ENCODE results near the gene ABCB6. TPM values are rescaled to one million over a fixed set of nuclear protein-coding genes. Genes with fewer than 3 reads are reported as not detected.
A peak's percentile ranks its signal among the peaks of the same experiment; 100 is the strongest.

Gene ABCB6
- total and polyA plus RNA-seq, 2 experiments from 2014 or later, result 37.7 to 59.5 TPM

DNA sequence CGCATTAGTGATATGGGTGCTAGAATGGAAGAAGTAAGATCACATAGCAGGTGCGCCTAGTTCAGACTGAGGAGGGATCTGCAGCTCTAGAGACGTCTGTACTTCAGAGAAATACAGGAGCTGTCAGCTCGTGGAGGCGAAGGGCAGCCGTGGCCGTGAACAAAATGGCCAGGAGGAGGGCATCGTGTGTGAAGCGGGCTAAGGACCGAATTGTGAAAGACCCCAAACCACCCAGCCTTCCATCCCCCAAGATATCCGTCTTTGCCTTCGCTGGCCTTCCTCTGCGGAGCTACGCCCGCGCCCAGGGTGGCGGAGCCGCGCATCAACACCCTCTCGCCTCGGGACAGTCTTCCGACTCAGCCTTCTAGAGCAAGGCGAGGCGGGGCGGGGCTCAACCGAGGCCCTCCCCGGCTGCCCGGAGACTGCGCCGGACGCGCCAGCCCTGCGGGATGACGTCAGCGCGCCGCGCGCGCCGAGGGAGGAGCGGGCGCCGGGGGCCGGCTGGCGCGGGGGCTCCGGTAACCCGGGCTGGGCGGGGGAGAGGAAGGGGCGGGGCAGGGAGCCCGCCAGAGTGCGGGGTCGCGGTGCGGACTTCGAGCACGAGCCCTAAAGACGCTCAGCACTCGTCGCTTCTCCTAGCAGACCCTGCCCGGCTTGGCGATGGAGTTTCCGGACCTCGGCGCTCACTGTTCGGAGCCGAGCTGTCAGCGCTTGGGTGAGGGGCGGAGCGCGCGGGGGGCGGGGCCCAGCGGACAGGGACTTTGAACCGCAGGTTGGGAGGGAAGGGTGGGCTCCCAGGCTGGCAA lies 12.2 kb downstream of the ABCB6 start, which contains the start of gene ZFAND2B:
Gene ZFAND2B, plus strand, starts transcription at position 455 of the 806 bp plus-strand sequence. Its CDS starts 206 bp downstream, at position 661.
- Histone ChIP-seq H3K9me2 (replicated peaks; ENCODE audit: insufficient read depth) (no peaks in the 10 kb centered on the region), H3K36me3 (replicated peaks; ENCODE audit: insufficient read depth, low read depth) (no peaks in the 10 kb centered on the region), H3K79me2 (peaks cover 6% of the 10 kb centered on the region), H3K27me3 (no peaks in the 10 kb centered on the region), H2AFZ (peak within 1 kb of the TSS; percentile 92), H3K4me2 (peak within 1 kb of the TSS; percentile 82), H3K27ac (peak within 1 kb of the TSS; percentile 98), H3K4me3 (peak within 1 kb of the TSS; percentile 69), H3K4me1 (ENCODE audit: insufficient read depth) (peaks cover 20% of the 10 kb centered on the region), H4K20me1 (ENCODE audit: insufficient read depth, poor library complexity, severe bottlenecking) (peaks cover 3% of the 10 kb centered on the region), H3K9me3 (ENCODE audit: low read depth) (no peaks in the 10 kb centered on the region)
- DNase-seq (ENCODE audit: low spot score), result peak; percentile 99
- TF ChIP-seq, protein P1, sequence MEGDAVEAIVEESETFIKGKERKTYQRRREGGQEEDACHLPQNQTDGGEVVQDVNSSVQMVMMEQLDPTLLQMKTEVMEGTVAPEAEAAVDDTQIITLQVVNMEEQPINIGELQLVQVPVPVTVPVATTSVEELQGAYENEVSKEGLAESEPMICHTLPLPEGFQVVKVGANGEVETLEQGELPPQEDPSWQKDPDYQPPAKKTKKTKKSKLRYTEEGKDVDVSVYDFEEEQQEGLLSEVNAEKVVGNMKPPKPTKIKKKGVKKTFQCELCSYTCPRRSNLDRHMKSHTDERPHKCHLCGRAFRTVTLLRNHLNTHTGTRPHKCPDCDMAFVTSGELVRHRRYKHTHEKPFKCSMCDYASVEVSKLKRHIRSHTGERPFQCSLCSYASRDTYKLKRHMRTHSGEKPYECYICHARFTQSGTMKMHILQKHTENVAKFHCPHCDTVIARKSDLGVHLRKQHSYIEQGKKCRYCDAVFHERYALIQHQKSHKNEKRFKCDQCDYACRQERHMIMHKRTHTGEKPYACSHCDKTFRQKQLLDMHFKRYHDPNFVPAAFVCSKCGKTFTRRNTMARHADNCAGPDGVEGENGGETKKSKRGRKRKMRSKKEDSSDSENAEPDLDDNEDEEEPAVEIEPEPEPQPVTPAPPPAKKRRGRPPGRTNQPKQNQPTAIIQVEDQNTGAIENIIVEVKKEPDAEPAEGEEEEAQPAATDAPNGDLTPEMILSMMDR (IDR thresholded peaks at IDR 0.05; ENCODE audit: poor library complexity), result peak; percentile 7
- TF ChIP-seq EZH2 (IDR thresholded peaks at IDR 0.05; ENCODE audit: borderline replicate concordance), result no peak
- WGBS (ENCODE audit: low lambda C conversion rate, missing lambda C conversion rate), result under 1% methylated on average over 39 of the region's 76 CpGs

DNA sequence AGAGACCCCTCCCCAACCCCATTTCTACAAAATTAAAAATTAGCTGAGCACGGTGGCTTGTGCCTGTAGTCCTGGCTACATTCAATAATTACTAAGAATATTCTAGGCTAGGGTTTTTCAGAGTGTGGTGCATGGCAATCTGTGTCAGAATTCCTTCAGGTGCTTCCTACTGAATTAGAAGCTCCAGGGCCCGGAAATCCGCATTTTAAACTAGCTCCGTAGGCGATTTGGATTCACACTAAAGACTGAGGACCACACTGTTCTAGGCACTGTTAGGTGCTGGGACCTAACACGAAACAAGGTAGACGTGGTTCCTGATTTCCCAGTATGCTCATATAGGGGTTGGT lies 12.8 kb downstream of the ABCB6 start:
- TF ChIP-seq, protein P1 (IDR thresholded peaks at IDR 0.05; ENCODE audit: poor library complexity), result no peak
- TF ChIP-seq EZH2phosphoT487 (IDR thresholded peaks at IDR 0.05; ENCODE audit: low read depth, severe bottlenecking, unreplicated experiment) (no peak), EZH2 (IDR thresholded peaks at IDR 0.05; ENCODE audit: borderline replicate concordance) (no peak)
- H3K27ac ChIP-seq, result peak overlapping the region; percentile 98
- H3K27me3 ChIP-seq, result no peaks in the 10 kb centered on the region
- H3K4me3 ChIP-seq, result peak overlapping the region; percentile 60
- peaks cover 3% of the 10 kb centered on the region for H4K20me1 ChIP-seq (ENCODE audit: insufficient read depth, poor library complexity, severe bottlenecking)
- peaks cover 20% of the 10 kb centered on the region for H3K4me1 ChIP-seq (ENCODE audit: insufficient read depth)
- peak overlapping the region; percentile 82 for H3K4me2 ChIP-seq
- H3K36me3 ChIP-seq (replicated peaks; ENCODE audit: insufficient read depth, low read depth), result no peaks in the 10 kb centered on the region
- WGBS (ENCODE audit: low lambda C conversion rate, missing lambda C conversion rate), result 28% methylated on average over 7 of the region's 7 CpGs
- H3K9me2 ChIP-seq (replicated peaks; ENCODE audit: insufficient read depth), result no peaks in the 10 kb centered on the region
- peak overlapping the region; percentile 92 for H2AFZ ChIP-seq
- H3K79me2 ChIP-seq, result peaks cover 6% of the 10 kb centered on the region
- no peak for DNase-seq (ENCODE audit: low spot score)
- no peaks in the 10 kb centered on the region for H3K9me3 ChIP-seq (ENCODE audit: low read depth)

DNA sequence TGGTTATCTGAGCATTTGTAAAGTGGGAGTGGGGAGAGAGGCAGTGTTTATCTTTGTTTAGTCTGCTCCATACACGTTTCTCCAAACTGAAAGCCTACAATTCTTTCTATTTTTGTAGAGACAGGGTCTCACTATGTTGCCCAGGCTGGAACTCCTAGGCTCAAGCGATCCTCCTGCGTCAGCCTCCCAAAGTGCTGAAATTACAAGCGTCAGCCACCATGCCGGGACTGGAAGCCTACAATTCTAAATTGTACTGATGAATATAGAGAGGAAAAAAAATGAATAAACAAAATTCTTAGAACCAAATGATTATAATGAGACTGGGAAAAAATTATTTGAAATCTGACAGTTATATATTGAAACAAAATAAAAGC lies 13.6 kb downstream of the ABCB6 start:
- H3K79me2 ChIP-seq, result peaks cover 6% of the 10 kb centered on the region
- H3K4me1 ChIP-seq (ENCODE audit: insufficient read depth), result peaks cover 20% of the 10 kb centered on the region
- peaks cover 3% of the 10 kb centered on the region for H4K20me1 ChIP-seq (ENCODE audit: insufficient read depth, poor library complexity, severe bottlenecking)
- H3K9me2 ChIP-seq (replicated peaks; ENCODE audit: insufficient read depth), result no peaks in the 10 kb centered on the region
- no peak for DNase-seq (ENCODE audit: low spot score)
- H3K4me3 ChIP-seq, result no peak overlapping the region
- TF ChIP-seq EZH2 (IDR thresholded peaks at IDR 0.05; ENCODE audit: borderline replicate concordance) (no peak), EZH2phosphoT487 (IDR thresholded peaks at IDR 0.05; ENCODE audit: low read depth, severe bottlenecking, unreplicated experiment) (no peak)
- TF ChIP-seq, protein P1 (IDR thresholded peaks at IDR 0.05; ENCODE audit: poor library complexity), result no peak
- H3K36me3 ChIP-seq (replicated peaks; ENCODE audit: insufficient read depth, low read depth), result no peaks in the 10 kb centered on the region
- H3K9me3 ChIP-seq (ENCODE audit: low read depth), result no peaks in the 10 kb centered on the region
- H3K27me3 ChIP-seq, result no peaks in the 10 kb centered on the region
- 81% methylated on average over 5 of the region's 5 CpGs for WGBS (ENCODE audit: low lambda C conversion rate, missing lambda C conversion rate)
- H2AFZ ChIP-seq, result no peak overlapping the region
- H3K27ac ChIP-seq, result no peak overlapping the region
- no peak overlapping the region for H3K4me2 ChIP-seq

Measured in hepatocyte (in vitro differentiated cells).